ENCODE data around the gene NKG7.

GRCh38 chr19:51372021-51372648 lies 319 bp downstream of the NKG7 start:
- TF ChIP-seq CTCF (IDR thresholded peaks at IDR 0.05) (no peak), POLR2A (IDR thresholded peaks at IDR 0.05) (no peak)

Data from thyroid gland (tissue), 4 donors.